CD14-positive monocyte (primary cell): ENCODE measurements around the gene SLC25A29. TPM values are rescaled to one million over a fixed set of nuclear protein-coding genes. Genes with fewer than 3 reads are reported as not detected.
"Not testable (repeated sequence)": the region's sequence is repeated elsewhere in the genome, so short reads cannot be mapped to it uniquely, and the experiment has no call there.

Experiments used
- DNase-seq, 3 donors: peaks; one replicate each; pipeline ENCODE4 v3.0.0-alpha.2; 2011 to 2022
- H2AFZ ChIP-seq: 2 replicates; pipeline ENCODE4 v1.6.0; 2012; ENCODE audit warnings: mild to moderate bottlenecking, low read depth, low read length, inconsistent platforms; ENCODE audit not compliant: insufficient read depth, poor library complexity, severe bottlenecking
- H3K27ac ChIP-seq, 2 donors: 1 replicate in 1 of 2; 2 replicates in 1 of 2; pipeline ENCODE4 v1.5.1; 2012 to 2013; ENCODE audit warnings: low read length in 2 of 2, control low read depth in 1 of 2, inconsistent platforms in 1 of 2, low read depth in 1 of 2, mild to moderate bottlenecking in 1 of 2
- H3K27me3 ChIP-seq, 2 donors: one replicate each; pipeline versions ENCODE4 v1.6.0 to v1.6.1; 2011 to 2013; ENCODE audit warnings: low read length in 2 of 2; ENCODE audit not compliant: control insufficient read depth in 2 of 2, insufficient read depth in 2 of 2
- H3K36me3 ChIP-seq, 2 donors: replicated peaks in 1 of 2; 1 replicate in 1 of 2; 2 replicates in 1 of 2; pipeline versions ENCODE4 v1.5.1 to v1.6.1; 2012 to 2013; ENCODE audit warnings: low read length in 2 of 2, control low read depth in 1 of 2, inconsistent platforms in 1 of 2, mild to moderate bottlenecking in 1 of 2; ENCODE audit not compliant: insufficient read depth in 2 of 2, control insufficient read depth in 1 of 2
- H3K4me1 ChIP-seq, 2 donors: 1 replicate in 1 of 2; 2 replicates in 1 of 2; pipeline versions ENCODE4 v1.5.1 to v1.6.1; 2012 to 2013; ENCODE audit warnings: low read length in 2 of 2, control low read depth in 1 of 2, inconsistent platforms in 1 of 2, mild to moderate bottlenecking in 1 of 2, moderate library complexity in 1 of 2; ENCODE audit not compliant: insufficient read depth in 2 of 2, control insufficient read depth in 1 of 2
- H3K4me2 ChIP-seq: replicated peaks from 2 replicates; pipeline ENCODE3; 2012; ENCODE audit warnings: low read length, moderate library complexity, mild to moderate bottlenecking; ENCODE audit not compliant: poor library complexity, severe bottlenecking; ENCODE audit errors: extremely low read depth
- H3K4me3 ChIP-seq, 3 experiments: fragments of 200-600 bp in 1 of 3; sonication (generic) in 1 of 3; replicated peaks in 1 of 3; 1 replicate in 2 of 3; 2 replicates in 1 of 3; pipeline ENCODE4 v1.5.1; 2011 to 2013; ENCODE audit warnings: low read length in 3 of 3, mild to moderate bottlenecking in 3 of 3, control low read depth in 2 of 3, low read depth in 2 of 3, inconsistent platforms in 1 of 3, moderate library complexity in 1 of 3
- H3K79me2 ChIP-seq: 2 replicates; pipeline ENCODE4 v1.6.0; 2012; ENCODE audit warnings: mild to moderate bottlenecking, control low read depth, inconsistent platforms, low read length, moderate library complexity; ENCODE audit not compliant: insufficient read depth
- H3K9ac ChIP-seq: 2 replicates; pipeline ENCODE4 v1.6.0; 2017; ENCODE audit warnings: low read length, mild to moderate bottlenecking; ENCODE audit not compliant: insufficient read depth, poor library complexity, severe bottlenecking
- H3K9me3 ChIP-seq, 2 donors: replicated peaks in 1 of 2; 1 replicate in 1 of 2; 2 replicates in 1 of 2; pipeline versions ENCODE4 v1.5.1 to v1.6.1; 2012 to 2013; ENCODE audit warnings: low read length in 2 of 2, control low read depth in 1 of 2; ENCODE audit not compliant: control insufficient read depth in 1 of 2, insufficient read depth in 1 of 2
- H4K20me1 ChIP-seq: 2 replicates; pipeline ENCODE4 v1.6.0; 2012; ENCODE audit warnings: mild to moderate bottlenecking, low read length, control low read depth, moderate library complexity; ENCODE audit not compliant: insufficient read depth
- H3K27ac Mint-ChIP-seq, 7 donors: one replicate each; pipeline ENCODE4 v1.8.0; 2020; ENCODE audit warnings: mild to moderate bottlenecking in 7 of 7, mixed read lengths in 7 of 7, moderate library complexity in 6 of 7, inconsistent platforms in 2 of 7
- H3K27me3 Mint-ChIP-seq, 3 donors: one replicate each; pipeline ENCODE4 v1.8.0; 2021 to 2022; ENCODE audit warnings: low read depth in 3 of 3, mild to moderate bottlenecking in 3 of 3, mixed read lengths in 3 of 3, moderate library complexity in 3 of 3, inconsistent platforms in 1 of 3
- H3K36me3 Mint-ChIP-seq, 2 donors: one replicate each; pipeline ENCODE4 v1.8.0; 2020; ENCODE audit warnings: mixed read lengths in 2 of 2, inconsistent platforms in 1 of 2, mild to moderate bottlenecking in 1 of 2
- H3K4me1 Mint-ChIP-seq: one replicate; pipeline ENCODE4 v1.8.0; 2020; ENCODE audit warnings: mild to moderate bottlenecking, mixed read lengths
- H3K4me3 Mint-ChIP-seq, 2 donors: one replicate each; pipeline ENCODE4 v1.8.0; 2020; ENCODE audit warnings: mild to moderate bottlenecking in 2 of 2, mixed read lengths in 2 of 2, moderate library complexity in 1 of 2
- H3K9me3 Mint-ChIP-seq, 7 donors: one replicate each; pipeline ENCODE4 v1.8.0; 2020 to 2022; ENCODE audit warnings: mixed read lengths in 7 of 7, mild to moderate bottlenecking in 6 of 7, moderate library complexity in 6 of 7, inconsistent platforms in 2 of 7
- CTCF ChIP-seq: fragments of 200-600 bp; IDR thresholded peaks from one replicate; pipeline ENCODE4 v1.8.0; 2022; ENCODE audit warnings: antibody characterized with exemption, mild to moderate bottlenecking
- WGBS: methylation state at CpG from one replicate; pipeline ENCODE4 v1.1.5; 2013; ENCODE audit warnings: missing lambda C conversion rate; ENCODE audit not compliant: insufficient coverage; 5-methylcytosine and 5-hydroxymethylcytosine counted together
- intact Hi-C, 2 donors: fragments of 100-400 bp; cut with micrococcal nuclease; formaldehyde crosslinking; loops; one replicate each; pipeline versions ENCODE4 v1.15.0 to v1.15.1; 2023
- polyA plus RNA-seq, 3 donors: library from polyadenylated mRNA; depleted of rRNA in 1 of 3; unstranded in 2 of 3; stranded (reverse) in 1 of 3; fragments of 300-500 nt in 2 of 3; fragments of >200 nt in 1 of 3; fragmentation: Illumina TruSeq in 2 of 3; gene quantifications; 1 replicate in 2 of 3; 2 replicates in 1 of 3; pipeline ENCODE4 v1.2.3, GENCODE V29; 2012 to 2021

Gene SLC25A29
- polyA plus RNA-seq, 3 donors, result 16.9 to 114 (median 33.3) TPM

DNA sequence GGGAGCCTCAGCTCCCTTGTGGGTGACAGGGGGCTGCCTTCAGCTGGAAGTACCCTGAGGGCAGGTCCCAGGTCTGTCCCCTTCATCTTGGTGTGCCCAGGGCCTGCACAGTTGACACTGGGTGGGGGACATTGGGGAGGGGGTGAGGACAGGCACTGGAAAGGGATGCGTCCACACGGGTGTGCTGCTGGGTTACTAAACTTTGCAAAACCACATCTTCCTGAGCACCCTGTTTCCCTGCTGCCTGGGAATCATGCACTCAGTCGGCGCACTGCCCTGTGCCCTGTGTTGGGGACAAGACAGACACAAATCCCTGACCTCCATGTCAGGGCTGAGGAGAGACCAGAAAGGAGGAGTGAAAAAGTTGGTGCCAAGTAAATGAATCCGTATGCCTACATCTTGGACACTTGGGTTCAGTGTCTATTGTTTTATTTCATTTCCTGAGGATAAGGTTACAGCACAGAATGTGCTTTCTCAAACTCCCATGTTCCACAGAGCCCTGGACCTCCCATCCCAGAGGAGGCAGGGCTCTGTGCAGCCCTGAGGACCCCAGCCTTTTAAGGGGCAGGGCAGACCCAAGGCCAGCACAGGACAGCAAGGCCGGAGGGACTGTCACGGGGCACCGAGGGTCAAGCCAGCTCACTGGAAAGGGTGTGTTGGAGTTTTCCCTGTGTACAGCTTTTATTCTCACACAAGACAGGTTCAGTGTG is 2.9 kb upstream of the SLC25A29 start:
- H4K20me1 ChIP-seq, result peaks cover 9% of the 10 kb centered on the region
- H3K9me3 ChIP-seq, result no peaks in the 10 kb centered on the region
- no peak overlapping the region for H3K4me3 ChIP-seq
- Mint-ChIP-seq H3K4me1 (peaks cover 62% of the 10 kb centered on the region), H3K4me3 (no peak overlapping the region), H3K36me3 (peaks cover 0 to 2% of the 10 kb centered on the region in 2 donors), H3K27me3 (peaks cover 8 to 19% (median 9%) of the 10 kb centered on the region in 3 donors), H3K9me3 (peaks cover 0 to 7% (median 0%) of the 10 kb centered on the region in 7 donors), H3K27ac (peak overlapping the region in 2 of 7 donors; percentile 64 to 68)
- 0% methylated on average over 1 of the region's 8 CpGs for WGBS
- no peaks in the 10 kb centered on the region for H3K36me3 ChIP-seq
- intact Hi-C loops, result loop anchor here in 1 of 2 donors (5.0 kb wide), 3 partner anchors 33 to 68 kb away; partner anchors contain the start of gene WDR25
- H3K27ac ChIP-seq, result no peak overlapping the region
- peaks cover 25% of the 10 kb centered on the region for H3K79me2 ChIP-seq
- H3K9ac ChIP-seq, result no peak overlapping the region
- no peak for TF ChIP-seq CTCF
- DNase-seq, result no peak
- H3K4me2 ChIP-seq, result no peak overlapping the region
- H2AFZ ChIP-seq, result no peak overlapping the region
- H3K4me1 ChIP-seq, result peaks cover 60 to 73% of the 10 kb centered on the region in 2 donors
- H3K27me3 ChIP-seq, result no peaks in the 10 kb centered on the region

- H3K27ac ChIP-seq, H3K36me3 ChIP-seq, H3K36me3 Mint-ChIP-seq, H3K9me3 ChIP-seq, H3K9ac ChIP-seq, H2AFZ ChIP-seq, H3K27me3 ChIP-seq, DNase-seq, H3K4me3 ChIP-seq, H3K9me3 Mint-ChIP-seq: not testable (repeated sequence)
- H3K4me3 Mint-ChIP-seq, result peak overlapping the region in 1 of 2 donors; percentile 26
- Histone ChIP-seq H3K4me1 (peaks cover 65 to 77% of the 10 kb centered on the region in 2 donors), H4K20me1 (peaks cover 14% of the 10 kb centered on the region), H3K4me2 (peak overlapping the region; percentile 93), H3K79me2 (peaks cover 33% of the 10 kb centered on the region)
- intact Hi-C loops, result loop anchor here in 1 of 2 donors (5.0 kb wide), 3 partner anchors 34 to 69 kb away; partner anchors contain the start of gene WDR25
- H3K27me3 Mint-ChIP-seq, result peaks cover 8 to 19% (median 9%) of the 10 kb centered on the region in 3 donors
- whole genome bisulfite sequencing, result 46% methylated on average over 2 of the region's 6 CpGs
- peaks cover 67% of the 10 kb centered on the region for H3K4me1 Mint-ChIP-seq
- peak overlapping the region in 1 of 7 donors; percentile 52 for H3K27ac Mint-ChIP-seq
Observed at GRCh38 chr14:100308427-100308792, 2.2 kb upstream of the SLC25A29 start.
